GM12892 (cell line): Measurements from ENCODE around the gene MFAP4.

Experiments
- POLR2A ChIP-seq: IDR thresholded peaks from 2 replicates; pipeline ENCODE4 v1.6.1; 2011; ENCODE audit warnings: low read depth, low read length, control low read depth
- POLR2AphosphoS5 ChIP-seq: IDR thresholded peaks from 2 replicates; pipeline ENCODE4 v1.6.1; 2011; ENCODE audit warnings: low read depth, low read length, control low read depth
- TAF1 ChIP-seq: IDR thresholded peaks from 2 replicates; pipeline ENCODE4 v1.6.1; 2011; ENCODE audit warnings: low read depth, mild to moderate bottlenecking, control low read depth, low read length, borderline replicate concordance

GRCh38 chr17:19410091-19410490 is 23.1 kb upstream of the MFAP4 start:
- no peak for TF ChIP-seq POLR2AphosphoS5
- no peak for TF ChIP-seq POLR2A
- TF ChIP-seq TAF1: no peak
